HL-60/S4 treated with phorbol 12-myristate 13-acetate at 8.2 ng/mL for 4 days and 3 days (cell line): Measurements from ENCODE around the gene IL36G.

Experiments
- in situ Hi-C: fragments of 300-500 bp; cut with MboI; formaldehyde crosslinking; loops from 2 replicates; pipeline ENCODE4 v1.15.0; 2022; ENCODE audit warnings: low sequenced_read_pairs

IL36G gene

DNA sequence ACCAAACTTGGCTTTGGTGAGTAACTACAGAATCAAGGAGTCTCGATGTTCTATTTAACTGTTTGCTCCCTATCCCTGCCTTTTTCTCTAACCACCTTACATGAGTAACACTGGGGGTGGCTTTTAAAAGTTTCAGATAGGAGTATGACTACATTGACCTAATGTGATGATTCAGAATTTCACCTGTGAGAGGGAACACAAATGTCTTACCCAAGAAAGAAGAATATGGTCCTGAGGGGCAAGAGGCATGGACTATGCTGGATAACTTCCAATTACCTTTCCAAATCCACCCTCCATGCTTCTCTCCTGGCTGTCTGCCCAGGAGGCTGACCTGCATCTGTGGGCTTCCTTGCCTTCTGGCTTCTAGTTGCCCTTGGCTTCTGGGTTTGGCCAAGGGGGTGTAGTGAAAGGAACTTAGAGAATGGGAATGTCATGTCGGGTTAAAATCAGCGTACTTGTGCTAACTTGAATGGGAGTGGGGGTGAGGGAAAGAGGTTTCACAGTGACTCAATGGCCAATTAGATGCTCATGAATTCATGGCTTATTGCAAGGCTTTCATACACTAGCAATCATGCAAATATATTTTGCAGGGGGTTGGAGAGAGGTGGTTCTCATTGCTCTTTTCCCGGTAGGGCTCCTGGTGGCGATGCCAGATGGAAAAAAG, 5.3 kb upstream of the IL36G start:
- in situ Hi-C loops = no loop called here

DNA sequence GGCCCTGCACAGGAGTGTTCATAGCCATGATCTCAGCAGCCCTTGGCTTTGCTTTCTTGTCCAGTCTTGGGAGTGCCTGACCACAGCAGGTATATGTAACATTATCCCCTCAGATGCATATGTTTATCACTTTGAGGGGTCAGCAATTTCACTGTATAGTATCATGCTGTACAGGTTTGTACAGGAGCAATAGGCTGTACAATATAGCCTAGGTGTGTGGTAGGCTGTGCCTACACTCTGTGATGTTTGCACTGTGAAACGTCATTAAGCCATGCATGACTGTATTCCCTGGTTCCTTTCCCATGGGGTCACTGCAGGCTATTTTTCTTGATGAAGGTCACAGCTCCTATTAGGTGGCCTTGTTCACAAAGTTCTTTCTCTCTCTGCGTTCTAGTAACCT, 4.7 kb upstream of the IL36G start:
- in situ Hi-C loops = no loop called here

DNA sequence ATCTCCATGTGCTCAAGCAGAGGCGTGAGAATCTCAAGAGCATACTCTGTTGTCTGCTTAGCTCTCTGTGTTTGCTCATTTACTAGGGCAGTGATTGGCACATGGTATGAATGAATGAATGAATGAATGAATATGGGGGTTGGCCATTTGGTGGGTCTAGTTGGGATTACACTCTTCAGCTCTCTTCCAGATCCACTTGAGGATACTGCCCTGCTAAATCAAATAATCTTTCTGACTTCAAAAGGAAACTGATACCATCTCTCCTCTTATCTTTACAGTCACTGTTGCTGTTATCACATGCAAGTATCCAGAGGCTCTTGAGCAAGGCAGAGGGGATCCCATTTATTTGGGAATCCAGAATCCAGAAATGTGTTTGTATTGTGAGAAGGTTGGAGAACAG, 1.9 kb downstream of the IL36G start:
- in situ Hi-C loops = no loop called here

DNA sequence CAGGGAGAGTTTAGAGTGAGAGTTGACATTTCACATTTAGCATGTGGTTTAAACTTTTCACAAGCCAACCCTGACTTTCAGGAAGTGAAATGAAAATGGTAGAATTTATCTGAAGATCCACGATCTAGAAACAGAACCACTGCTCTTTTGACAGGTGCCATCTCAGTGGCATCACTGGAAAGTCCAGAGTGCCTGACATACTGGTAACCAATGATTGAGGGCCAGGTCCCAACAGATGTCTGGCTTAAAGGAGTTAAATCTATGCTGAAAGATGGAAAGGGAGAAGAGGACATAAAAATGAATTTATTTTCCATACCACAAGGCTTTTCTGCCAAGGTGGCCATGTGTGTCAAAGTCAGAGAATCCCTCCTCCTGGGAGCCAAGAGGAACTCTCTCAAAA, 2.7 kb downstream of the IL36G start:
- in situ Hi-C loops = no loop called here

DNA sequence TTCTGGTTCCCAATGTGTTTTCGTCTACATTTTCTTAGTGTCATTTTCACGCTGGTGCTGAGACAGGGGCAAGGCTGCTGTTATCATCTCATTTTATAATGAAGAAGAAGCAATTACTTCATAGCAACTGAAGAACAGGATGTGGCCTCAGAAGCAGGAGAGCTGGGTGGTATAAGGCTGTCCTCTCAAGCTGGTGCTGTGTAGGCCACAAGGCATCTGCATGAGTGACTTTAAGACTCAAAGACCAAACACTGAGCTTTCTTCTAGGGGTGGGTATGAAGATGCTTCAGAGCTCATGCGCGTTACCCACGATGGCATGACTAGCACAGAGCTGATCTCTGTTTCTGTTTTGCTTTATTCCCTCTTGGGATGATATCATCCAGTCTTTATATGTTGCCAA, 7.3 kb downstream of the IL36G start:
- in situ Hi-C loops = no loop called here

DNA sequence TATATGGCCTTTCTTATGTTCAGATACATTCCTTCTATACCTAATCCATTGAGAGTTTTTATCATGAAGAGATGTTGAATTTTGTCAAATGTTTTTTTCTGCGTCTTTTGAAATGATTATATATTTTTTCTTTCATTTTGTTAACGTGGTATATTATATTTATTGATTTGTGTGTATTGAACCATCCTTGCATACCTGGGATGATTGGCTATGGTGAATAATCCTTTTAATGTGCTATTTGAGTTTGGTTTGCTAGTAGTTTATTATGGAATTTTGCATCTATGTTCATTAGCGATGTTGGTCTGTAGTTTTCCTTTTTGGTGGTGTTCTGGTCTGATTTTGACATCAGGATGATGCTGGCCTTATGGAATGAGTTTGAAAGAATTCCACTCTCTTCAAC, 11.8 kb downstream of the IL36G start:
- in situ Hi-C loops = no loop called here

DNA sequence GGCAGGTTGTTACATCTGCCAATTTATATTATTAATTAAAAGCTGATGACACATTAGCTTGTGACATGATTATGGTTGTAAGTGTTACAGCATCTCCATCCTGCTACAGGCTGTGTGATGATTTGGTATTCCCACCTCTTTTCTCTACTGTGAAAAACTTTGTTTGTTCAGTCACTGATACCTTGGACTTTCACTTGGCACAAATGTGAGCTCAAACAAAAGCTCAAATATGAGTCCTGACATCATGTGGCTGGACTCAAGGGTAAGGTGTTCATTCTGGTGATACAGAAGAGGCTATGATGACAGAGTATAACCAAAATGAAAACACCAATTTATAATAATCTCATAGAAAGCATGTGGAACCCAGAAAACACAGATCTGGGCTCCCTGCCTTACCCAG, 16.0 kb downstream of the IL36G start:
- in situ Hi-C loops = no loop called here

DNA sequence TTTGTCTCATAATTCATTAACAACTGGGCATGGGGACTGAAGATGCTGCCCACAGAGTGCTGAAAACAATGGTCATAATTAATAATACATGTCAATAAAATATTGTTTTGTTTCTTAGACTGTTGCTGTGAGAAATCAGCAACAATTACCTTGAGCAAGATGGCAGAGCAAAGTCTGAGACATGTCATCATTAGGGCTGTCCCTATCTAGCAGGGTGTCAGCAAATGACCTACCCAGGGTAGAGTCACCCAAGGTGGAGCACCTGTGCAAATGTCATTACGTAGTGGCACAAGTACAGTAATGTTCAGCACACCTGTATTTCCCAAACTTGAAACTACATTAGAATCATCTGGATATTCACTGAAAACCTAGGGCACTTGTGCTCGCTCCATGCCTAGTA, 16.8 kb downstream of the IL36G start:
- in situ Hi-C loops = no loop called here

DNA sequence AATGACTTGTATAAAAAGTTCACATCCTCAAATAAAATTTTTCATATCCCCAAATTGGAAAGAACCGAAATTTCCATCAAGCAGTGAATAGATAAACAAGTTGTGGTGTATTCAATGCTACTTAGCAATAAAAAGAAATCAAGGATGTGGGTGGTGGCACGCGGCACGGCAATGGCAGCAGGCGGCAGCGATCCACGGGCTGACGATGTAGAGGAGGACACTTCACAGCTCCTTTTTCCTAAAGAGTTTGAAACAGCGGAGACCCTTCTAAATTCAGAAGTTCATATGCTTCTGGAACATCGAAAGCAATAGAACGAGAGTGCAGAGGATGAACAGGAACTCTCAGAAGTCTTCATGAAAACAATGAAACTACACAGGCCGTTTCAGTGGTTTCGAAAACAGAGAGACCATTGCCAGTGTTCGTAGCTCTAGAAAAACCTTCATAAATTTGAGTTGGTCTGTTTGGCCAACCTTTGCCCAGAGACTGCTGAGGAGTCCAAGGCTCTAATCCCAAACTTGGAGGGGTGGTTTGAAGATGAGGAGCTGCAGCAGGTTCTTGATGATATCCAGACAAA, 17.6 kb downstream of the IL36G start:
- in situ Hi-C loops = no loop called here

DNA sequence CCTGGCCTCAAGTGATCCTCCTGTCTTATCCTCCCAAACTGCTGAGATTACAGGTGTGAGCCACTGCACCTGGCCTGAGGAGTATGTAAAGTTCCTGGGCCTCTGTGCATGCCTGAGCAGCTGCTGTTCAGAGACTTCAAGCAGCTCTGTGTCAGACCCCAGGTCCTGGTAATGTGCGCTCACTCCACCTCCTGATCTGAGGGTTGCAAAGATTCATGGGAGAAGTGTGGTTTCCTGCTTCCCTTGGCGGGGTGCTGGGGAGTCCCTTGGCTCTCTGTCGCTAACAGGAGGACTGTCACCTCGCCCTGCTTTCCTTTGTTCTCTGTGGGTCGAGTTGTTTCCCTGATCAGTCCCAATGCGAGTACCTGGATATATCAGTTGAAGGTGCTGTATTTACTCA, 18.8 kb downstream of the IL36G start:
- in situ Hi-C loops = no loop called here

DNA sequence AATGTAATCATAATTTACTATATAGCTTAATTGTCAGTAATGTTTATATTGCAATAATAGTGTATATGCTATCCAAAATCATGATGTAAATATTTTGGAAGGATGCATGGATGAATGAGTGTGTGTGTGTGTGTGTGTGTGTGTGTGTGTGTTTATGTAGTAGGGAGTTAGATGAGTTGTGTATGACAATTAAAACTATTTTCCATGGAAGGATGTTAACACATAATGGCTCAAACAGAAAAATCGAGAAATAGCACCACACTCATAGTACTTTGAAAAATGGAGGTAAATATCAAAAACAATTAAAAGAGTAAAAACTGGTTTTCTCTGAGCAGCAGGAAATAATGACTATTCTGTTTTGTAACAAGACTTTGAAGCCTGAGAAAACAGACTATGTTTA, 19.3 kb downstream of the IL36G start:
- in situ Hi-C loops = no loop called here

DNA sequence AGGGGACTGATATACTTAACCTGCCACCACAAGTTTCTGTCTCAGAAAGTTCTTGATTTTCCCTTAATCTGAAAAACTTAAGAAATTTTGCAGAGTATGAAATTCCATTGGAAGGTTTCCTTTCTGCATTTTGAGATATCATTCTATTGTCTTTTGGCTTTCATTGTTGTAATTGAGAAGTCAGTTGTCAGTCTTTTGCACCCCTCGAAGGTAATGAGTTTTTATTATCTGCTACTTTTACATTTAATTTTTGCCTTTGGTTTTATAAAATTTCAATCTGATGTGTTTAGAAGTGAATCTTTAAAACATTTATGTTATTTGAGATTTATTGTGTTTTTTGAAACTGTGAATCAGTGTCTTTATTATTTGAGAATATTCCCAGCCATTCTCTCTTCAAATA, 22.6 kb downstream of the IL36G start:
- in situ Hi-C loops = no loop called here

DNA sequence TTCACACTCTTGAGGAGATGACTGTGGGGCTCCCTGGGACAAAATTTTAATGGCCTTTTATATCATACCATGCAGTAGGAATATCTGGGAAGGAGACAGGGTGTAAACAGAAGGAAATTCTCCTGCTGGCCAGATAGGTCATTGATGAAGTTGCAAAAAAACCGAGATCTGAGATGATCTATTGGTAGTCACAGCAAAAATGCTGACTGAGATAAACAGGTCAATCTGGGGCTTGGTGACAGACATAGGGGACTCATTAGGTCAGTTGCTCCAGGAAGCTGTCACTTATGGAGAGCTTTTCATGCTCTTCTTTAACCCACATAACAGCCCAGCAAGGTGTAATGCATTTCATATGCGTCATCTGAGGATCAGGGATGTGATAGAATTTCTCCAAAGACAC, 24.9 kb downstream of the IL36G start:
- in situ Hi-C loops = no loop called here

DNA sequence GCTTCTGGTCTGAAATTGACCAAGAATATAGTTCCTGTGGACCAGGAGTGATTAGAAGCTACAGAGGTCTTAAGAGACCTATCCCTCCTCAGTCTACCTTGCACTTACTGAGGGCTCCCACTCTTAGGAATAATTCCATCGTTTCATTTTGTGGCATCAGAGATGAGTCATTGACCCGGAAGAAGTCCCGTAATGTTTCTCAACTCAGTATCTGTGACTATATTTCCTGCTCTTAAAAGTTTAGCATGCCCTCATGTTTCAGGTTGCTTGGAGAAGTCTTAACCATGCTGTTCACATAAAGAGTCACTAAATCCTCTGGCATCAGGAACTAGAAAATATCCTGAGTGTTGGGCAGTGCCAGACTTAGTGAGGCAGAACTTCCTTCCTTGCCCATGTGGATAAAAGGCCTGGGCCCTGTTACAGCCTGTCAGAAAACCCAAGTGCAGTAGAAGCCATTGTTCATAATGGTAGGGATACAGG, 27.3 kb downstream of the IL36G start, which contains the start of gene IL36A:
IL36A (plus strand) TSS at position 430 of the 480 bp plus-strand sequence. CDS start 413 bp downstream, outside the sequence.
- in situ Hi-C loops = no loop called here

DNA sequence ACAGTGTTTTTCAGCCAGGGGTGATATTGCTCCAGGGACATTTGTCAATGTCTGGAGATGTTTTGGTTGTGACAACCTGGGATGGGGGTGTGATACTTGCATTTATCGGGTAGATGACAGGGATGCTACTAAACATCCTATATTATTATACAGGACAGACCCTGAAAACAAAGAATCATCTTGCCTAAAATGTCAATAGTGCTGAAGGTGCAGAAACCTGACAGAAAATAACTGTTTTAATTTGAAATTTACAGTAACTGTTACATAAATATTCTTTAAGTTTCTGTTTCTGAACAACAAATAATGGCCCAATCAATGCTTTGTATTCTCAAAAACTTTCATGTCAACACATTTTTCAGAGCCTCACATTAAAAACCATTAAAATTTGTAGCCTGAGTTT, 29.4 kb downstream of the IL36G start:
- in situ Hi-C loops = no loop called here

DNA sequence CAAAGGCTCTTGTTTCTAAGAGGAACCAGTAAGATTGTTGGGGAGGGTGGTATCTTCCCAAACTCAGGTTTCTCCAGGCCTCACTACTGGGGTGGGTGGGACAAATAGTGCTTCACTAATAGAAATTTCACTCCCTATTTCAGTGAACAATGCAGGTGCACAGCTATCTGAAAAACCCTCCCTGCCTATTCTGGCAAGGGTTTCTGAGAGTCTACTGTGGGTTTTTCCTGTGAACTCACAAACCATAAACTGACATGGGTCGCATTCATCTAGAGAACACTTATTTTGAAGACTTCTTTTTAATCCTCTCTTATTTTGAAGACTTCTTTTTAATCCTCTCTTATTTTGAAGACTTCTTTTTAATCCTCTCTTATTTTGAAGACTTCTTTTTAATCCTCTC, 31.8 kb downstream of the IL36G start:
- in situ Hi-C loops = no loop called here

DNA sequence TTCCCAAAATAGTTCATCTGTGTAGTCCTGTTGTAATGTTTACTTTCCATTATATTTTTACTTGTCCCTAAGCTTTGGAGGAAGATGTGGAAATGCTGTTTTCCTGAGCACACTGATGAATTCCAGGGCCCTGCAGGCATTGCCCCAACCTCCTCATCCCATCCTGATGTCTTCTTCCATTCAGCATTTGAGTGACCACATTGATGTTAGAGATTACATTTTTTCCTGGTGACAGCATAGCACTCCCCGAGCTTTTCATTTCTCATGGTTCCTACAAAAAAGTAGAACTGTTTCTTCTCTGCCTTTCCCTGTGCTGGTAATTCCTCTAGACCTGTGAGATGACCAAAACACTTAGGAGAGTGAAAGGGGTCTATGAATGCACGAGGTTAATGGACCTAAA, 32.3 kb downstream of the IL36G start:
- in situ Hi-C loops = no loop called here

DNA sequence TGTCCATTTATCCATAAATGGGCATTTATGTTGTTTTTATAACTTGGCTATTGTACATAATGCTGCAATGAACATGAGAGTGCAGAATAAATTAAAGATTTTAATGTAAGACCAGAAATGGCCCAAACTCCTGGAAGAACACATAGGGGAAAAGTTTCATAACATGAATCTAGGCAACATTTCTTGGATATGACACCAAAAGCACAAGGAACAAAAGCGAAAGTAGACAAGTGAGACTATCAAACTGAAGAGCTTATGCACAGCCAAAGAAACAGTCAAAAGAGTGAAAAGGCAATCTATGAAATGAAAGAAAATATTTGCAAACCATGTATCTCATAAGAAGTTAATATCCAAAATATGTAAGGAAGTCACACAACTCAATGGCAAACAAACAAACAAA, 33.3 kb downstream of the IL36G start:
- in situ Hi-C loops = no loop called here

DNA sequence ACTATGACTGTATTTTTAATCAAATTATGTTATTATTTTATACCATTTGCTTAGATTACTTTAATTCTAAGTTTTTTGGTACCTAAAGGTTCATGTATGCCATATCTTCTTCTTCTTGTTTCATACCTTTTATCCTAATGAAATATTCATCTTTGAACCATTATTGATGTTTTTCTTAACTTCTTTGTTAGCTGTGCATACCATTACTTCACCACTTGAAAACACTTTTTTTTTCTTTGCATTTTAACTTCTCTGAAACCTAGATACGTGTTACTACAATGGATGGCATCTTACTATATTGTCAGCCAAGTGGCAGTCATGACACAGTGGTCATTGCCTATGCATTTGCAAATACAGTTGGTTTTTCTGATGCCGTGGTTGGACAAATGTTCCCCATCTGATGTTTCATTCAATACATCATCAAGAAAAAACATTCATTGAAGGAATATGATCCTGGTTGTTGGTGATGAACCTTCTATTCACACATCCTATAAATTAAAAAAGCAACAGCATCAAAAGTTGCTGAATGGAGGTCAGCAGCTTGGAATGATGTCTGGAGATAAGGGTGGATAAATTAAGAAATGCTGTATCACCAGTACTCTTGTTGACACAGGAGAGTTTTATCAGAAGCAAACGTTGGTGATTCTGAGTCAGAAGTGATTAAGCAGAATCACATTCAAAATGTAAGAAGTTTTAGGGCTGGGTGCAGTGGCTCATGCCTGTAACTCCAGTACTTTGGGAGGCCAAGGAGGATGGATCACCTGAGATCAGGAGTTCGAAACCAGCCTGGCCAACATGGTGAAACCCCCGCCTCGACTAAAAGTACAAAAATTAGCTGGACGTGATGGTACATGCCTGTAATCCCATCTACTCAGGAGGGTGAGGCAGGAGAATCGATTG, 34.9 kb downstream of the IL36G start:
- in situ Hi-C loops = no loop called here

DNA sequence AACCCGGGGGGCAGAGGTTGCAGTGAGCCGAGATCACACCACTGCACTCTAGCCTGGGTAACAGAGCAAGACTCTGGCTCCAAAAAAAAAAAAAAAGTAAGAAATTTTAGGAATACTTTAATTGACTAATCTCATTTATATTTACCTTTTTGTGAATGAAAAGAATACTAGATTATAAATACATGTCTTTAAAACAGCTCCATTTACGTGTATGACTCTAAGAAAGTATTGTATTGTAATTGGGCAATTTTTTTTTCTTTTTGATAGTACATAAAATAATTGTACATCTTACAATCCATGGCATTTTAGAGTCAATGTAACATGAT, 35.5 kb downstream of the IL36G start:
- in situ Hi-C loops = no loop called here

DNA sequence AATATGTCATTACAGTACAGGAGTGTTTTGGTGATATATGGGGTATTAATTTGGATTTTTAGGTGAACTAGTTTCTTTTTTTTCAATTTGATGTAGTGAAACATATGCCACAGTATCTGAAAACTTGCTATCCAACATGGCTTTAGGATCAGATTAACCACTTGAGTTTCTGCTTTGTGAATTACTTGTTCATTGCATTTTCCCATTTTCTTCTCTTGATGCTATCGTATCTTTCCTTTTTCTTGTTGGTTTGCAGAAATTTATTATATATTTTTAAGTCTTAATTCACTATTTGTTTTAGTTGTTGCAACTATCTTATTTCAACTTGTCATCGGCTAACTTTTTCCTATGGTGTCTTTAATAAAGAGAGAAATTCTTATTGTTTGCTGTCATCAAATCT, 36.3 kb downstream of the IL36G start:
- in situ Hi-C loops = no loop called here

DNA sequence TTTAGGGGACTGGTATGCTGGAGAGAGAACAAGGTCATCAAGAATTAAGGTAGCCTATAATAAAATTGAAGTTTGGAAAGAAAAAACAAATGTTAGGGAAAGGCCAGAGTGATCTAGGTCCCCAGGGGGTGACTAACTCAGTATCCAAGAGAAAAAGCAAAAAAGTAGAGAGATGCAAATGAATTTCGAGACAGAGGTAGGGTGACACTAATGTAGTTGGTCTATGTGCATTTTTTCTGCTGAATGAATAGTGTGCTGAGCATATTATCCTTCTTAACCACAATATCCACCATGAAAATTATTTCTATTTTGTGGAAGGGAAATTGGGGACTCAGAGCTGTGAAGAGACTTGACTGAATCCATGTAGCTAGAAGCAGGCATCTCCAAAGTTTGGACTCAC, 37.2 kb downstream of the IL36G start:
- in situ Hi-C loops = no loop called here
